Measurements from ENCODE around the gene ADAMTS9.

DNA sequence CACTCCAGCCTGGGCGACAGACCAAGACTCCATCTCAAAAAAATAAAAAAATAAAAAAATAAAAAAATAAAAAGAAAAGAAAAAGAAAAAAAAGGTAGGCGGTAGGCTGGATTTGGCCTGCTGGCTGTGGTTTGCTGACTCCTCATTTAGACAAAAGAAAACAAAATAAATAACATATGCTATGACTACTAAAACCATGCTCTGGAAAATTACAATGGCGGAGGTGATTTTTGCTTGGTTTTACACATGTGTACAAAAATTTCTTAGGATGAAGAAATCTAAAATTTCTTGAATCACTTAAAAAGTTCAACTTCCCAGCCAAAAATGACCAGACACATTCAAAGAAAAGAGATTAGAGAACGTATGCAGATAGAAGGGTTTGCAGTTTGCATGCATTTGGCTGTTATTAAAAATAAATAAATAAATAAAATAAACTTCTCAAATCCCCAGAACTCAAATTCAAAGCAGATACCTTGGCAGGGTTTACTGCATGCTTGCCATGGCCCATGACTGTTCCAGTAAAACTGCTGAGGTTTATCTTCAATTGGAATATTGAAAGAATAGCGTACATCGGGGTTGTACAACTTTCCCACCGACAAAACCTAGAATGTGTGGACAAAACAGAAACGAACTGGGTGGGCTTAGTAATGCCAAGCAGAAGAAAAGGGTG, 65.9 kb downstream of the ADAMTS9 start:
- TF ChIP-seq, protein P1, sequence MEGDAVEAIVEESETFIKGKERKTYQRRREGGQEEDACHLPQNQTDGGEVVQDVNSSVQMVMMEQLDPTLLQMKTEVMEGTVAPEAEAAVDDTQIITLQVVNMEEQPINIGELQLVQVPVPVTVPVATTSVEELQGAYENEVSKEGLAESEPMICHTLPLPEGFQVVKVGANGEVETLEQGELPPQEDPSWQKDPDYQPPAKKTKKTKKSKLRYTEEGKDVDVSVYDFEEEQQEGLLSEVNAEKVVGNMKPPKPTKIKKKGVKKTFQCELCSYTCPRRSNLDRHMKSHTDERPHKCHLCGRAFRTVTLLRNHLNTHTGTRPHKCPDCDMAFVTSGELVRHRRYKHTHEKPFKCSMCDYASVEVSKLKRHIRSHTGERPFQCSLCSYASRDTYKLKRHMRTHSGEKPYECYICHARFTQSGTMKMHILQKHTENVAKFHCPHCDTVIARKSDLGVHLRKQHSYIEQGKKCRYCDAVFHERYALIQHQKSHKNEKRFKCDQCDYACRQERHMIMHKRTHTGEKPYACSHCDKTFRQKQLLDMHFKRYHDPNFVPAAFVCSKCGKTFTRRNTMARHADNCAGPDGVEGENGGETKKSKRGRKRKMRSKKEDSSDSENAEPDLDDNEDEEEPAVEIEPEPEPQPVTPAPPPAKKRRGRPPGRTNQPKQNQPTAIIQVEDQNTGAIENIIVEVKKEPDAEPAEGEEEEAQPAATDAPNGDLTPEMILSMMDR (IDR thresholded peaks at IDR 0.05), result no peak
- TF ChIP-seq POLR2AphosphoS5 (IDR thresholded peaks at IDR 0.05), result no peak

Measured in prostate gland (tissue), 2 donors.